Measurements from ENCODE around the gene GTPBP6.
"Not testable (repeated sequence)": the region's sequence is repeated elsewhere in the genome, so short reads cannot be mapped to it uniquely, and the experiment has no call there.

The GTPBP6 gene

DNA sequence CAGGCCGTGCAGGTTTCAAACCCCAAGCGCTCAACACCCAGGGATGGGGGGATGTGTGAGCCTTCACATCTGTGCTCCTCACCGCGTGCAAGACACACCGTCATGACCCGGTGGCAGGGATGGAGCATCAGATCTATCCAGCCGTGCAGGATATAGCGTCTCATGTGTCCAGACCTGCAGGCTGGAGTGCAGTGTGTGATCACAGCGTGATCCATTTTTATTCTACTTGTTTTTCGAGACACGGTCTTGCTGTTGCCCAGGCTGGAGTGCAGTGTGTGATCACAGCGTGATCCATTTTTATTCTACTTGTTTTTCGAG lies 32.7 kb upstream of the GTPBP6 start:
- not testable (repeated sequence) for DNase-seq

DNA sequence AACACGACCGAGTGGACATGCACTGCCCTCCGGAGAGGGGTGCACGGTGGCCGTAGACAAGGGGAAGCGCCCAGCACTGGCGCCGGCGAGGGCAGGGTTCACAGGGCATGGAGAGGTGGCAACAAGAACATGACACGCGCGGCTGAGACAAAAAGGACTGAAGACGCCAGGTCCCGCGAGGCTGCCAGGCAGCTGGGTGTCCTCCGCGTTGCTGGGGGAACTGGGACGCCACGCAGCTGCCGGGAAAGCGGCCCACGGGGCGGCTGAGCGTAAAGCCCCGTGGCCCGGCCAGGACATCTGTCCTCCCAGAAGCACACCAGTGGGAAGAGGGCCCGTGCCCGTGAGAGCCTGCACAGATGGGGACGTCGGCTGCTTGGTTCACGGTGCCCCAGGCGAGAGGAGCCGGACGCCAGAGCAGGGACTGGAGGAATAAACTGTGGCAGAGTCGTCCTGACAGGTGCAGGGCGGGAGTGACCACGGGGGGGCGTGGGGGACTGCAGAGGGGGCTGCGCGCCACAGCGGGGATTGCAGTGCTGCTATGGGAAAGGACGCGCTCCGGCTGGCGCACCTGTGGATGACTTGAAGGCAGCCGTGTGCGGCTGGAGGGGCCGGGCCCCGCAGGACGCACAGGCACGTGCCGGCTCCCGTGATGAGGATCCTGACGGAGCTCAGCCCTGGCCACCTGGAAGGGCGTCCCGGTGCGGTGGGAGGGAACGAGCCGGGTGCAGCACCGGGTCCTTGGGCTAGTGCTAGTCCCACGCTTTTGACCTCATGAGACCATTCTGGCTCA lies 32.1 kb upstream of the GTPBP6 start:
- no peak for DNase-seq

DNA sequence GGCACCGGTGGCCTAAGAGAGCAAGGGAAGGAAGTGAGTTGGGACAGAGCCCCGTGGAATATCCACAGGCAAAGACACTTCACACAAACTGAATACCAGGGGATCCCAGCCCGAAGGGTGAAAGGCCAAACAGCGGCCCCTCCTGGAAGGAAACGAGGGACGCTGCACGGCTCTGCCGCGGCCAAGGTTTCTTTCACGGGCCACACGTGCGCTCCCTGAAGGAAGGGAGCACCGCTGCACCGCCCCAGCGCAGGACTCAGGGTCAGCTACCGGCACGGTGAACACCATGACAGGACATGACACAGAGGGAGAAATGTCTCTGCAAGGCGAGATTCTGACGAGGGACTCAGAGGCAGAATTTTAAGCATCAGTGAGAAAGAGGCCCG lies 31.5 kb upstream of the GTPBP6 start:
- DNase-seq: no peak

DNA sequence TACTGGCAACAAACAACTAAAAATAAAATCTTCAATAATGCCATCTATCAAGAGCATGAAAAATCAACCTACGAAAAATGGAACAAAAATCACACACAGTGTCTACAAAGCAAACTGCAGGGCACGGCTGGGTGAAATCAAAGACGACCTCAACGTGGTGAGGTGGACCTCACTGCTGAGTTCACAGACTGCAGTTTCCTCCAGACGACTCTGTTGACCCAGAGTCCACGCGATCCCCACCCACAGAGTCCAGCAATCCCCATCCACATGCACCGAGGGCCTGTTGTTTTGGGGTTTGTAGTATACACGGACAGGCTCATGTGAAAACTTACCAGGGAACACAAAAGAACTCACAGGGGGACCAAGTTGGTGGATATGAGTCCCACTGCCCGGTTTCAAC lies 31.1 kb upstream of the GTPBP6 start:
- DNase-seq: no peak

DNA sequence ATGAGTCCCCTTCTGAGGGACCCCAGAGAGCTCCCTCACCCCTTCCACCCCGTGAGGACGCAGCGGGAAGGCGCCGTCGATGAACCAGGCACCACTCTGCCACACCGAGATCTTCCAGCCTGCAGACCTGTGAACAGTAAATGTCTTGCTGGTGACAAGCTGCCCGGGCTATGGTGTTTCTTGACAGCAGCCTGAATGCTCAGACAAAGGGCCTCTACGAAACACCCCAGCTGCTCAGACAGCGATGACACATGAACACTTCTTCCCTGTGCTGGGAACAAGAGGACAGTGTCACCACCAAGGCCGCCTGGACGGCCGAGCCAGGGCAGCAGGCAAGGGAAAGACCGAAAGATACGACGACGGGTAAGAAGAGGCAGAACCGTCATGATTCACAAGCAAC lies 30.6 kb upstream of the GTPBP6 start:
- no peak for DNase-seq

DNA sequence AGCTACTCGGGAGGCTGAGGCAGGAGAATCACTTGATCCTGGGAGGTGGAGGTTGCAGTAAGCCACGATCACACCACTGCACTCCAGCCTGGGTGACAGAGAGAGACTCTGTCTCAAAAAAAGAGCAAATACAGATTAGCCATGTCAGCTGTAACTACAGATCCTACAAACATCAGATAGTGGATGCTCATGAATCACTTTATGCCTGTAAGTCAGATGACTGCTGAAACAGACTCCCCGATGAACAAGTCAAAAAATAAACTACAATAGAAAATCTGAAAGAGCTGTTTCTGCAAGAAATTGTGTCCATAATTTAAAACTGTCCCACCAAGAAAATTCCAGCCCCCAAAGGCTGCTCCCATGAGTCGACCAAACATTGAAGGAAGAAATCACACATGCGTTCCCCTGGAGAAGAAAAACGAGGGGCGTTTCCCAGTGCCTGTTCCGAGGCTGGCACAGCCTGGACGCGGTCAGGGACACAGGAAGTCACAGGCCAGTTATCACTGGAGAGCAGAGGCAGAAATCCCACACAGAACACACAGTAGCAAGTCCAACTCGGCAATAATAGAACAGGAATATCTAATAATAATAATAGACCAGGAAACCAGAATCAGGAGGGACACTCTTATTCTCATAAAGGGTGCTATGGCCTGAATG lies 30.0 kb upstream of the GTPBP6 start:
- DNase-seq: no peak

DNA sequence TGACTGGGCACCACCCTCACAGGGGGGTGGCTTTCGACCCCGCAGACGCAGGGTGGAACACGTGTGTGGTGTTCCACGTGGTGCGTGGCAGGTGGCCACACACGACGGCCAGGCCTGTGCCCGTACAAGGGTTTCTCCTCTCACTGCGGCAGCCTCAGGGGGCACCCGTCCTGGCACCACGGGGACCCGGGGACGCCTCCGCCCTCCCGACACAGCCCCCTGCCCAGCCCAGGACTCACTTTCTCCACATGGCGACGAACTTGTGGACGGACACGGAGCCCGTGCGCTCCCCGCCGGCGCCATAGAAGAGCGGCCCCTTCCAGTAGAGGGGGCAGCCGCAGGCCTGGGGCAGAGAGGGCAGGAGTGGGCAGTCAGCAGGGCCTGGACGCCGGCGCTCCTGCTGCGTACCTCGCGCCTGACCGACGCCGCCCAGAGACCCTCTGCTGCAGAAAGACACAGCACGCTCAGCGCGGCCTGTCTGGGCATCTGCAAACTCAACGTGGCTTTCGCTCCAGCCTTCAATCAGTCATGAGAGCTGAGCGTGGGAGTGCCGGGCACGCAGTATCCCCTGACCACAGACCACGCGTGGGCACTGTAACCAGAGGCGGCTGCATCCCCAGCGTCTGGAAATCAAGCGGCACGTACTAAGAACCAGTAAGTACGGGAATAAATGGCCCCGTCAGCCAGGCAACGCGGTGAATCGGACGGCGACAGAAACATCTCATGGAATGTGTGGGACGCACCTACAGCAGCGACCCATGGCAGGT lies 28.9 kb upstream of the GTPBP6 start:
- no peak for DNase-seq

DNA sequence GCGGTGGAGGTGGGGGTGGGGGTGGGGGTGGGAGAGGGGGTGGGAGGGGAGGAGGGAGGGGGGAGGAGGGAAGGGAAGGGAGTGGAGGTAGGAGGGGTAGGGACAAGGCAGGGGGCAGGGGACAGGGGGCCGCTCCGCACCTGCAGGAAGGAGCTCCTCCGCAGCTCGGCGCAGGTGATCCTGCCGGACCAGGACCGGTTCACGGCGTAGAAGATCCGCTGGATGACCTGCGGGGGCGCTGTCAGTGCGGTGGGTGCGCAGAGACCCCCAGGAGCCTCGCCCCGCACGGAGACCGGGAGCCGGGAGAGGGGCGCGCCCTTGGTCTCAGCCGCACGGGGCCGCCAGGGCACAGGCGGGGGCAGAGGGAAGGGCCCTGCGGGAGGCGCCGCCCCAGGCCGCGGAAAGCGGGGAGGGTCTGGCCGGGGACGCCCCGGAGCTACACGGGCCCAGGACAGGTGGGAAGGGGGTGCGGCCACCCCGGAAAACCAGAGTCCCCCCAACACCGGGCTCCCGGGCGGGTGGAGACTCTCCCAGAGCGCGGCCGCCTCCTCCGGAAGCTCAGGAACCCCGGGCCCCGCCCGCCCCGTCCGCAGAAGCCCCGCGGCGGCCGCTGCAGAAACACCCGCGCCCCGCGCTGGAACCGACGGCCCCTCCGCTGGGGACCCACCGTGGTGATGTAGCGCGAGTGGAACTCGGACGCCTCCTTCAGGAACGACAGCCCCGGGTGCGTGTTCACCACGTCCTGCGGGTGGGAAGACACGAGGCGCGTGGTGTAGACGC lies 27.6 kb upstream of the GTPBP6 start:
- no peak for DNase-seq

DNA sequence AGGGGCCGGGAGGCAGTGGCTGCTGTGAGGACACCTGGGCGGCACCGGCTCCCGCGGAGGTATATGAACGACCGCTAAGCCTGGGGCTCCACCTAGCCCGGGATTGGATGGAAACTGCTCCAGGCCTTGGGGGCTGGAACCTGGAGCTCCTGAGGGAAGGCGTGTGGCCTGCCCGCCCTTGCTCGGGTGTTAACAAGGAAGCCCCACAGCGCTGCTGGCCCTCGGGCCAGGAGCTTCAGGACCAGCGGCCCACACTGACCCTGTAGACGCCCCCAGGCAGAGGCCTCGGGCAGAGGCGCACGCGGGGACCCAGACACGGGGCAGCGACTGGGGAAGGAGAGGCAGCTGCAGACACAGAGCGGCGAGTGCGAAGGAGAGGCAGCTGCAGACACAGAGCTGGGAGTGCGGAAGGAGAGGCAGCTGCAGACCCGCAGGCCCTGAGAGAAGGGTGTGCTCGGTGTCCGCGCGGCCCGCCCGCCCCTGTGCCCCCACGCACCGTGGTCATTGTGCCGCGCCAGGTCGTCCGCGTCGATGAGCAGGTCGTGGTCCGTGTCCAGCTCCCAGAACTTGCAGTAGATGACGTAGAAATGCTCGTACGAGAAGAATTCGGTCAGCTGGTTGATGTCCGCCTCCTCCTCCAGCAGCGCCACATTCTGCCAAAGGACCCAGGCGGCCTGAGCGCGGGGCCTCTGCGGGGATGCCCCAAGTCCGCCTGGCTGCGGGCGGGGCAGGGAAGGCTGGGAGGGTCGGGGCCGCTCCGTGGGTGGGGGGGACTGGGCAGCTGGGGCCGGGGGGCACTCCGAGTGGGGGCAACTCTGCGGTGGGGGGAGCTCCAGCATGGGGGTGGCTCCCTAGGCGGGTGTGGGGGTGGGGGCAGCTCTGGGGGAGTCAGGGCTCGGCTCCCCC lies 26.7 kb upstream of the GTPBP6 start:
- DNase-seq: no peak

DNA sequence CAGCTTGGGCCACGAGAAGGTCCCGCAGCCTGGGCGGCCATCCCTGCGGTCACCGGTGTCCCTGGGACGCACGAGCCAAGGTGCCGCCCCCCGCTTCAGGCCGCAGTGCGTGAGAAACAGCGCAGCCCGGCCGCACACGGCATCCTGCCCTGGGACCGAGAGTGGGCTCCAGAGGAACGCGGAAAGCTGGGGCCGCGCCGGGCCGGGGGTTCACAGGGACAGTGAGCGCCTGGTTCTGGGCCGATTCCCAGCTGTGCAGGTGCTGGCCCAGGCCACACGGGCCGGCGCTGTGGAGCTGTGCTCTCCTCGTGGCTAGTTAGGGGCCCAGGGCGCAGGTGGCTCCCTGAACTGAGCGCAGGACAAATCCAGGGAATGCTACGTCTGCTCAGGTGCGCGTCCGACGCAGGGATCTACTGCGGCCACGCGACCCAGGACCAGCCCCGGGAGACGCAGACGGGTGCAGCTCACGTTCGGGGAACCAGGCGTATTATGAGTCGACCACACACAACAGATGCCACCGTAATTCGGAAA lies 25.8 kb upstream of the GTPBP6 start:
- no peak for DNase-seq

DNA sequence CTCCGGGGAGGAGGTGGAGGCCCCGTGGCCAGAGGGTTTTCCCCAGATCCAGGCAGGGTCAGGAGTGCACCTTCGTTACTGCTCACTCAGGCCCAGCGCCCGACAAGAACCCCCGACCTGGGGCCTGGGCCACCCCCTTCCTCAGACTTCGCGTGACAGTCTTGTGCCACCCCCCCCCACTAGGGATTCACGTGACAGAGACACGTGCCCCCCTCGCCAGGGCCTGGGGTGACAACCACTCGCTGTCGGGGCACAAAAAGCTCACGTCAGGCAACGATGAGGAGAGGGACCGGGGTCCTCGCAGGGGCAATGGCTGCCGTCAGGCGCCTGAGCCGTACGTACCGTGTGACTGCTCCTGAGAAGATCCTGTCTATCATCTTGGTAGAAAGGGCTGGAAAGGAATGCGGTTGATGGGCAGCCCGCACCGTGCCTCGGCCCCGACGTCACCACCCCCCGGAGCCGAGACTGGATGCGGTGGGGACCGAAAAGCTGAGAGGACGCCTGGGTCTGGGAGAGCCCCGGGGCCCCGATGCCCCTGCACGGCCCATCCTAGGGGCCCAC lies 23.0 kb upstream of the GTPBP6 start:
- DNase-seq: no peak

DNA sequence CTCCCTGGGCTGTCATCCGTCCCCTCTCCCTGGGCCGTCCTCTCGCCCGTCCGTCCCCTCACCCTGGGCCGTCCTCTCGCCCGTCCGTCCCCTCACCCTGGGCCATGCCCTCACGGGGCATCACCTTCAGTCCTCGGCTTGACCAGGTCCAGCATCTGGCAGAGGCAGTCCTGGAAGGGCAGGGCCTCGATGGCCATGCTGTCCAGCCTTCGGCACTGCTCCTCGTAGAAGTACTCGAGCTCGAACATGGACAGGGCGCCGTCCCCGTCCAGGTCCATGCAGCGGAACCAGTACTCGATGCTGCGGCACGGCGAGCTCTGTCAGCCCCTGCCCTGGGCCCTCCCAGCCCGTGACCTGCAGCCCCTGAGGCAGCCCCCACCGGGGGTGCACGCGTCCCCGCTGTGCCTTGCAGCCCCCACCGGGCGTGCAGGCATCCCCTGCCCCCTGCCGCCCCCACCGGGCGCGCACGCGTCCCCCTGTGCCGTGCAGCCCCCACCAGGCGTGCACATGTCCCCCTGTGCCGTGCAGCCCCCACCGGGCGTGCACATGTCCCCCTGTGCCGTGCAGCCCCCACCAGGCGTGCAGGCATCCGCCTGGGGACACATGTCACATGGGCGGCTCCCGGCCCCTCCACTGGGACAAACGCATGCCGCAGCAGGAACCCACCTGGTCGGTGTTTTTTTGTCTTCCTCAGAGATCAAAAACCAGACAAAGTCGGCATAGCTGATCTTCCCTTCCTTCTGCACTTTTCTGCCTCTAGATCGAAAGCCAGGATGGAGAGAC lies 22.2 kb upstream of the GTPBP6 start:
- DNase-seq: no peak

DNA sequence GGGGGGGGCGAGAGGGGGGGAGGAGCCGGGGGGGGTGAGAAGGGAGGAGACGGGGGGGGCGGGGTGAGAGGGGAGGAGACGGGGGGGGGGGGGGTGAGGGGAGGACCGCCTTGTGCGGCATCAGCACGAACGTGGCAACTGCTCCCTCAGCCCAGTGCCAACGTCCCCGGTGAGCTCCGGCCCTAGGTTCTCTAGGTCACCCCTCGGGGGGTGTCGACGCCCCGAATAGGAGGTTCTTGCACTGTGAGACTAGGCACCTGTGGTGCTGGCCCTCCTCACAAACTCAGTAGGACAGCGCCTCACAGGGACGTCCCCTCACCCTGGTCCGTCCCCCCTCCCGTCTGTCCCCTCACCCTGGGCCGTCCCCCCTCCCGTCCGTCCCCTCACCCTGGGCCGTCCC lies 21.5 kb upstream of the GTPBP6 start:
- DNase-seq: no peak

DNA sequence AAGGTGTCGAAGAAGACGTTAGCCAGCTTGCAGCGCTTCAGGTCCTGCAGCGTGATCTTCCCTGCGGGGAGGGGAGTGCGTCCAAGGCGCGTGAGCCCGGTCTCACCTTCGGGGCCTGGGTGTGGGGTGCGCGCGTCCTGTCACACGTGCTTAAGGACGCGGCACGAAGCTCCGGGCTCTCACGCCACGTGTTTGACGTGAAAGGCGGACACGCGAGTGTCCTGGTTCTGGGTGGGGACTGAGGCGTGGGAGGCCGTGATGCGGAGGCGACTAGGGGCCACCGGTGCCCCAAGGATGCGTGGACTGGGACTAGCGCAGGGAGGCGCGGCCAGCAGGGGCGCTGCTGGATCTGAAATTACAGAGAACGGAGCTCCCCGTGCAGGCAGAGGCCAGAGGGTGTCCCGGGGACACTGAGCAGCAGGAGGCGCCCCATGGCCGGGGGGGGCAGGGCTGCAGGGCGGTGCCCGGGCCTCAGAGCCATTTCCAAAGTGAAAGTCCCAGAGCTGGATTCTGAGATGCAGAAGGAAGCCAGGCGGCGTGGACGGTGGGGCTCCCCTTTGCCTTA lies 20.3 kb upstream of the GTPBP6 start:
- no peak for DNase-seq

DNA sequence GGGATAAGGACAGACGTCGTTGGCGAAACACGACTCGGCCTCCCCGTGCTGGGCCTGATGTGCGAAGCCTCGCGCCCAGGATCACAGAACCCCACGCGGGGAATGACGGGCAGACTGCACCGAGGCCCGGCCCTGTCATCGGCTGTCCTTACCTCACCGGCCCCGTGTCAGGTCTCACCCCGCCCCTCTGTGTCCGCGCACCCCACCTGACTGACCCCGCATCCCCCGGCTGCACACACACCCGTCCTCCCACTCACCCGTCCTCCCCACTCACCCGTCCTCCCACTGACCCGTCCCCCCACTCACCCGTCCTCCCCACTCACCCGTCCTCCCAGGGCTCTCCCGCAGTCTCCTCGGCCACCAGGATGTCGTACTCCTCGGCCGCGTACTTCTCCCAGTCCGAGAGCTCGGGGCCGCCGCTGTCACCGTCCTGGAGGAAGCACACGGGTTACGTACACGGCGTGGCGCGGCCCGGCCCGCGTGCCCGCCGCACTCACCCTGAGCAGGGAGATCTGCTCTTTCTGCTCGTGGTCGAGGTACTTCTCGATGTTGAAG lies 19.8 kb upstream of the GTPBP6 start:
- DNase-seq: no peak

DNA sequence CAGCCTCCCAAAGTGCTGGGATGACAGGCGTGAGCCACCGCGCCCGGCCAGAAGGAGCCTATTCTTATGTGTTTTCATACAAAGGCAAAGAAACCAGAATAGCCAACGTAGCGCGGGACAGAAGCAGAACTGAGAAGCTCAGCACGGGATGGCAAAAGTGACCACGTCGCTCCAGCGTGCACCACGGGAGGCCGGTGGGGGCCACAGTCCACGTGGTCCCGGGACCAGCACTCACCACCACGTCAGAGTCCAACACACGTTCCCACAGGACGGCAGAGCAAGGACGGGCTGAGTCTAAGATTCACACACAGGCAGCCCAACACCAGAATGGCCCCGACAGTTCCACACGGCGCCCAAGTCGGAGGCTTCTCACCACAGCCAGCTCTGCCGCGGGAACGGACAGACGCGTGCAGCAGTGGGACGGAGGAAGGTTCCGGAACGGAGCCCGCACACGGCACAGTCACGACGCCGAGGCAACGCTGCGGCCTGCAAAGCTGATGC lies 18.8 kb upstream of the GTPBP6 start:
- DNase-seq: no peak

DNA sequence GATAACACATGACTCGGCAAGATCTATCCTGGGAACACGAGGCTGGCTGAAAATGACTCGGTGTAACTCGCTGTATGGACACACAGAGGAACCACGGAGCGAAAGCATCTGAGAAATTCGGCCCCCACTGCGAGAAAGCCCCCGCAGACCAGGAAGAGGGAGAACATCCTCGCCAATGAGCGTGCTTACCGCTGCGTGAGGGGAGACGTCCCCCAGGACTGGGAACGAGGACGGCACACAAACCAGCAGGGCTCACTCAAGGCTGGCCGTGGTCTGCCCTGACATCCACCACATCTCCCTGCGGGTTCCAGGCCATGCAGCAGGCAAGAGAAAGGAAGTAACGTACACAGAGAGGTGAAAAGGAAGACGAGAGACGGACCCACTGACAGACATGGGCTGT lies 17.6 kb upstream of the GTPBP6 start:
- DNase-seq: no peak

DNA sequence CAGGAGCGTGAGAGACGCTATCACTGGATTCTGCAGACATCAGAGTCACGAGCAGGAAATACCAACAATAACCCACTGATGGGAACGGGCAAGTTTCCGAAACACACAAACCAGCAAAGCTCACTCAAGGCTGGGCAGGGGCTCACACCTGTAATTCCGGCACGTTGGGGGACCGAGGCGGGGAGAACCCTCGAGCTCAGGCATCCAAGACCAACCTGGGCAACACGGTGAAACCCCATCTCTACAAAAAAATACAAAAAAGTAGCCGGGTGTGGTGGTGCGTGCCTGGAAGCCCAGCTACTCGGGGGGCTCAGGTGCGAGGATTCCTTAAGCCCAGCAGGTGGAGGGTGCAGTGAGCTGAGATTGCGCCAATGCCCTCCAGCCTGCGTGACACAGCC lies 17.2 kb upstream of the GTPBP6 start:
- no peak for DNase-seq

DNA sequence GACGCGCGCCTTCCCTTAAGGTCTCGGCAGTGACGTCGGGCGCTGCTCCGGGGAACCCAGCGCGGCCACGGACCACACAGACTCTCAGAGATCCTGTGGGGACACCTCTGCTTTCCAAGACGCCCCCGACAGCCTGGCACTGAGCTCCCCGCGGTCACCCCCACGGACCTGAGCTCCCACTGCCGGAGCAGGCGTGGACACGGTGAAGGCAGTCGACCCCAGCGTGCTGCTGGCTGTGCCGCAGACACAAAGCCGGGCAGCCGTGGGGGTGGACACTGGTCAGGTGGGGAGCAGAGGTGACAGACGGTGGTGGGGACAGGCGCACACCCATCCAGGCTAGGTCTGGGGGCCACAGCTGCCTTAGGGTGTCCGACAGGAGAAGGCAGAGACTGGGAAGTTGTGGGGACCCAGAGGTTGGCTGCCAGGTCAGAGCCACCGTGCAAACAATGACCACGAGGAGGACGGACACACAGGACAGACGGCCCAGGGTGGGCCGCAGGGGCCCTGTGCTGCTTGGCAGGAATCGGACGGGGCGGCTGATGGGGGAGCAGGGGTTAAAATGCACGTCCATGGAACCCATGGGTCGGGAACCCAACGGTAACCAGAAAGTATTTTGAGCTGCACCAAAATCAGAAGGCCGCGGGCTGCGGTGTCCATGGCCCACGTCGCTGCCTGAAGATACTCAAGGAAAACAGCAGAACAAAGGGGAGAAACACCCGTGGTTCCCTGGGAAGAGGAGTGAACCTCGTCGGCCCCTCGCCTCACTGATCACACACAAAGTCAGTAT lies 16.6 kb upstream of the GTPBP6 start:
- no peak for DNase-seq
